Measurements from ENCODE around the gene TBC1D16.
"Not testable (repeated sequence)": the region's sequence is repeated elsewhere in the genome, so short reads cannot be mapped to it uniquely, and the experiment has no call there.

TBC1D16 gene

DNA sequence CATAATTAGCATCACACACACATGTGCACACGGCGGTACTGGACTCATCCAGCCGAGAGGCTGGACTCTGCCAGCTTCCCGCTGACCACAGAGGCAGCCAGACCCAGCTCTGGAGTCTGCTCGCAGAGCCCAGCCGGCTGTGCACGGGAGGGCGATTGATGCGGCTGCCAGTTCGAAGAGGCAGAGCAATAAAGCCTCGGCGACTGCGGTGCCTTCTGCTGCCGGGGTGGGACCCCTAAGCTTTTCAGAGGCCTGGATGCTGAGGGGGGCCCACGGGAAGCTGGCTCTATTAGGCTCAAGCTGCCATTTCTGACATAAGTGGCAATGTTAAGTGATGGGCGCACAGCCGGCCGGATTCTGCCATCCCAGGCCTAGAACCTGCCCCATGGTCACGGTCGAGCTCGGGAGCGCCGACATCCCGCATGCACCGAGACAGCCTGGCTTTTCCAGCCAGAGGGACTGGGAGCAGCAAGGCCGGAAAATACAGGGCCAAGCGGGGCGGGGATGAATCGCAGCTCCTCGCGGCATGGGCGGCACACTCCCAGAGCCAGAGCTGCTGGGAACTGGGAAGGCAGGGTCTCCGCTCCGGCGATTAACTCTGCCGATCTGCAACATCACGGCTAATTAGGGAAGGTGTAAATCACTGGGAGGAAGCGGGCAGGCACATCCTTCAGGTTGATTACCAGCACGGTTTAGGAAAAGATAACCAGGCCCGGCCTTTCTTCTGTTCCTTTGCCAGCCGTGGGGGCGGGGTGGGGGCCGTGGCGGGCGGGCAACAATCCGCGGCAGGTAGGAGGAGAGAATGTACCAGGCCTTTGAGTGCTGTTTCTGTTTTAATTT lies 57.7 kb downstream of the TBC1D16 start:
- DNase-seq (ENCODE audit: insufficient read length, low spot score) (no peak), FAIRE-seq (no peak)

DNA sequence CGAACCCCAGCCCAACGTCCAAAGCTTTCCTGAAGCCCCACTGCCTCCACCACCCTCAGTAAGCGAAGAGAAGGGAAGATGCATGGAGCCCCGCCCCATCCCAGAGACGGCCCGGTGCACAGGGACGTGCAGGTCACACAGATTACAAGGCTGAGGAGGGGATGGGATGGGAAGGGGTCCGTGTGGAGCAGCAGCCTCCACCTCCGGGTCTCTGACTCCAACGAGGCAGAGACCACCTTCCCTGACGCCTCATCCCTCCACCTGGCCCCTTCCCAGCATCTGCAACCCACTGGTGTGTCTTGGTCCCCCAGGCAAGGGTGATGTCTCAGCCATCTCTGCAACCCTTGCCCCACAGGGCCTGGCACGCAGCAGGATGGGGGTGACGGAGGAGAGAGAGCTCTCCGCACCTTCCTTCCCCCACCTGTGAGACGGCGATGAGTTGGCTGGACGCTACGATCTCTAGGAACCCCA lies 58.5 kb downstream of the TBC1D16 start:
- no peak for DNase-seq (ENCODE audit: insufficient read length, low spot score)
- FAIRE-seq, result no peak

DNA sequence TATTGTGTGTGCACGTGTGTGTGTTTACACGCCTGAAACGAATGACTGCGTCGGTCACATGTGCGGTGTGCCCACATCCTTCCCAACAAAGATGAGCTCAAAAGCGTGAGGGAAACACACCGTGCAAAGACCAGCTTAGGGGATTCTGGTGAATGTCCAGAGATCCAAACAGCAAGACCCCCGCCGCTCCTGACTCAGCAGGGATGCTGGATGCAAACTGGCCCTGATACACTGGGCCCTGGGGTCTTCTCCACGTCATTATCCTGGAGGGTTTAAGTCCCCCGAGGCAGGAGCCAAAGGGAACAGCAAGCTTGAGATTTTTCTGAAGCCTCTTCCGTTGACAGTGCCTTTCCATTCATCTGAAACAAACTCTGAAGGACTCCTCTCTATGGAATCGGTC lies 59.2 kb downstream of the TBC1D16 start:
- no peak for DNase-seq (ENCODE audit: insufficient read length, low spot score)
- no peak for FAIRE-seq

DNA sequence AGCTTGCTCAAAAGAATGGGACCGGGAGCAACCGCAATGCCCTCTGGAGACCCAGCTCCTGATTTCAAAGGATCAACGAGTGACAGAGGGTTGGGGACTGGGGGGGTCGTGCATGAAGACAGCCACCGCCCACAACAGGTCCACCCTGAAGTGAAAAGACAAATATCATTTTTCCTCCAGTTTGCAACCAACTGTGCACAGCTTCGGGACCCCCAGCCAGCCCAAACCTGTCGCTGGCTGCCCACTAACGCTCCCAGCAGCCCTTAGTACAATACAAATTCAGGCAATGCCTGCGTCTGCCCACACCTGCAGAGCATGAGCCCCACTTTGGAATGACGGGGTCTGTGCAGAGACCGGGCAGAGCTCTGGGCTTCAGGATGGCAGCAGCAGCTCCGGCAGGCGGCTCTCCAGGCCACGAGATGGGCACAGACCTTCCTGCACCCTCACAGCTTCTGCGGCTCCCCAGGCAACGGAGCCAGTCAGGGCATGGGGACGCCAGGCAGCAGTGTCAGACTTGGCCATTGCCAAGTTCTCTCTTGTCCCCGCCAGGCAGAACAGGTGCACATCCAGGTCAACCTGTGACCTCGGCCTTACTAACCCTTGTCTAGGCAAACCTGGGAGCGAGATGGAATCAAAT lies 60.1 kb downstream of the TBC1D16 start:
- DNase-seq (ENCODE audit: insufficient read length, low spot score) (no peak), FAIRE-seq (no peak)

DNA sequence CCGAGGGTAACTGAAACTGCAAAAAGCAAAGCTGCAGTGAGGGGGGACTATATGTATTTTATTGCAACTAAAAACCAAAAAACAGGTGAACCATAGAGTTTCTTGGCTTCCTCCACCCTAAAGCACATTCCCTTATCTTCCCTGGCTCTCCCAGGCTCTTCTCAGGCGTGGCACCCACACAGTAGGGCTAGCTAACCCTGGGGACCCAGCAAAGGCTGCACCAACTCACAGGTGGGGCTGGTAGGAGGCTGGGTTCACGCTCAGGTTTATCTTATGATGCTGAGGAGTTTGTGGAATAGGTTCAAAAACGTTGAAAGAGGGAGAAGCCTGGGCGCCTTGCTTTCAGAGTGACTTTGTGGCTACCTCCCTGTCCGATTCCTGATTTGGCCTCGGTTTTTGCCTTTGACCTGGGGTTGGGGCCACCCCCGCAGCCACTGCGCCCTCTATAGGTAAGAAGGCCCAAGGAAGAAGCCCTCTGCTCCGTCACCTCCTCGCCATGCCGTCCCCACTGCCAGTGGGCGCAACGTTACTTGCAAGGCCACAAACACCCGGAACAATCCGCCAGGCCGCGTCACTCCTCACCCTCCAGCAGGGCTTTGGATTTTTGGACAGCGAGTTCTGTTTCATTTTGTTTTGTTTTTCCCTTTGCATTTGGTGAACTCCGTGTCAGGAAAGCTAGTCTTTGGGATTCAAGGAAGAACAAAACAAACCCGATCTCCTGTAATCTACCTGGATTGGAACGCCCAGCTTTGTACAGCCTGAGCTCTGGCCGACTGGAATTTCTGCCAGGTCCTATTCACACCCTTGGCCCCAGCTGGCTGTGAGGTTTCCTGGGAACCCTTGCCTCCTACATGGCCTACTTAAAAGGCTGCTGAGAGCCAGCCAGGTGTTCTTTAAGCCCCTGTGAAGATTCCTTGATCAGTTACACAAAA lies 60.8 kb downstream of the TBC1D16 start:
- FAIRE-seq (no peak), DNase-seq (ENCODE audit: insufficient read length, low spot score) (no peak)

DNA sequence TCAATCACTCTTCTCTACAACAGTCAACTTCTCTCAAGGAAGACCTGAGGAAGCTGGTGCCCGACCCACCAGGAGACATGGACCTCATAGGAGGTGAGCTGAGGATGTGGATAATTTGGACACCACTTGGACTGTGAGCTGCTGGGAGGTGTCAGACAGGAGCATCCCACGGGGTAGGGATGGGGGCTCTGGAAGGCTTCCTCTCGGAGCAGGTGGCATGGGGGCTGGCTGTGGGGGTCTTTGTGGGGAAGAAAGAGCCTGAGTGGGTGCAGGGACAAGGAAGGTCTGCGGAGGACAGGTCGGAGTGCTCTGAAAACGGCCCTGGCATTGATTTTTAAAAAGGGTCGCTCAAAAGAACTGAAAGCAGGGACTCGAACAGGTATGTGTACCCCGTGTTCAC lies 64.0 kb downstream of the TBC1D16 start:
- FAIRE-seq, result no peak
- DNase-seq (ENCODE audit: insufficient read length, low spot score), result no peak

DNA sequence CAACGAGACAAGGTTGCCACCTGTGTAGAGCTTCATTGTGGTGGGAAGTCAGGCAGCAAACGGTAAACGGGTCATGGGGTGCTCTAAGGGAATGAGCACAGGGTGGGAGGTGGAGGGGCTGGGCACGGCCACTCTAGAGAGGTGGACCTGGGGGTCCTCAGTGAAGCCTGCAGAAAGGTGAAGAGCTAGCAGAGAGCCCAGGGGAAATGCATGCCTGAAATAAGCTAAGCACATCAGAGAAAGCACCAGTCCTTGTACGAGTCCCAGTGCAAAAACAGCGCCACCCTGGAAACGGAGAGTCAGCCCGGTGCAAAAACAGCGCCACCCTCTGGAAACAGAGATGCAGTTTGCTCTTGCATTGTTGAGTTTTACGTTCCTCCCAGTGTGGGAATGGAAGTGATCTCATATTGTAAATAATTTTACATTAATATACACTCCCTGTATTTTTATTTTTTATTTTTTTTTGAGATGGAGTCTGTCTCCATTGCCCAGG lies 65.0 kb downstream of the TBC1D16 start:
- DNase-seq (ENCODE audit: insufficient read length, low spot score) (no peak), FAIRE-seq (no peak)

DNA sequence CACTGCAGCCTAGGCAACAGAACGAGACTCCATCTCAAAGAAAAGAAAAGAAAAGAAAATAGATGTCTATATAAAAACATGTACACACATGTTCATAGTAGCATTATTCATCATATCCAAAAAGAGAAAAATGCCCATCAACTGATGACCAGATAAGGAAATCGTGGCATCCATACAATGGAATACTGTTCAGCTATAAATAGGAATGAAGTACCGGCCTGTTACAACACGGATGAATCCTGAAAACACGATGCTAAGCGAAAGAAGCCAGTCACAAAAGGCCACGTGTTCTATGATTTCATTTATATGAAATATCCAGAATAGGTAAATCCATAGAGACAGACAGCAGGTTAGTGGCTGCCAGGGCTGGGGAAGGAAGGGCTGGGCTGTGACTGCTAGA lies 65.8 kb downstream of the TBC1D16 start:
- DNase-seq (ENCODE audit: insufficient read length, low spot score) (no peak), FAIRE-seq (no peak)

DNA sequence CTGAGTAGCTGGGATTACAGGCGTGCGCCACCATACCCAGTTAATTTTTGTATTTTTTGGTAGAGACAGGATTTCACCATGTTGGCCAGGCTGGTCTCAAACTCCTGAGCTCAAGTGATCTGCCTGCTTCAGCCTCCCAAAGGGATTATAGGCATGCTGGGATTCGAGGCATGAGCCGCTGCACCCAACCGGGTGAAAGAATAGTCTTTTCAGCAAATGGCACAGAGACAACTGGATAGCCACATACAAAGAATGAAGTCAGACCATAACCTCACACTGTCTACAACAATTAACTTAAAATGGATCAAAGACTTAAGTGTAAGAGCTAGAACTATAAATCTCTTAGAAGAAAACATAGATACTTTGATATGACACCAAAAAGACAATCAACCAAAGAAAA lies 67.6 kb downstream of the TBC1D16 start:
- no peak for FAIRE-seq

DNA sequence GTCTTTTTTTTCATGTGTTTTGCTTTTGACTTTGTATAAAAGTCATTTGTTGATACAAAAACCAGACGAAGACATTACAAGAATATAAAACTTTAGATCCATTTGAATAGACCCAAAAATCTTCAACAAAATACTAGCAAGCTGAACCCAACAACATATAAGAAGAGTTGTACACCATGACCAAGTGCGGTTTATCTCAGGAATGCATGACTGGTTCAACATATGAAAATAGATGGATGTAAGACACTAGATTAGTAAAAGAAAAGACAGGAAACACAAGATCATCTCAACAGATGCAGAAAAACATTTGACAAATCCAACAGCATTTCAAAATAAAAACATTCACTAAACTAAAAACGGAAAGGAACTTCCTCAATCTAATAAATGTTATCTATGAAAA lies 69.0 kb downstream of the TBC1D16 start:
- no peak for FAIRE-seq
- DNase-seq (ENCODE audit: insufficient read length, low spot score), result no peak

More for the DNA sequence above, 67.6 kb downstream of the TBC1D16 start:
- DNase-seq (ENCODE audit: insufficient read length, low spot score), result no peak

DNA sequence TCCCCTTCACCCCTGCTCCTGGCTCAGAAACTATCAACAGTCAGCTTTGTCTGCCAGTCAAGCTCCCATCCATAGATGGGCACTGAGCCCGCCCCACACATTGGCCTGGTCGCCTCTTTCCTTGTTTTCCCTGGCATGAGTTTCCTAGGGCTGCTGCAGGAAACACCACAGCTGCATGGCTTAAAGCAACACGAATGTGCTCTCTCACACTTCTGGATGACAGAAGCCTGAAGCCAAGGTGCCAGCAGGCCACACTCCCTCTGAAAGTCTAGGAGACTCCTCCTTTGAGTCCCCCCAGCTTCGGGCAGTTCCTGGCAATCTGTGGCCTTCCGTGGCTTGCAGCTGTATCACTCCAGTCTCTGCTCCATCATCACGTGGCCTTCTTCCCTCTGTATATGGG lies 69.9 kb downstream of the TBC1D16 start:
- FAIRE-seq (no peak), DNase-seq (ENCODE audit: insufficient read length, low spot score) (no peak)

DNA sequence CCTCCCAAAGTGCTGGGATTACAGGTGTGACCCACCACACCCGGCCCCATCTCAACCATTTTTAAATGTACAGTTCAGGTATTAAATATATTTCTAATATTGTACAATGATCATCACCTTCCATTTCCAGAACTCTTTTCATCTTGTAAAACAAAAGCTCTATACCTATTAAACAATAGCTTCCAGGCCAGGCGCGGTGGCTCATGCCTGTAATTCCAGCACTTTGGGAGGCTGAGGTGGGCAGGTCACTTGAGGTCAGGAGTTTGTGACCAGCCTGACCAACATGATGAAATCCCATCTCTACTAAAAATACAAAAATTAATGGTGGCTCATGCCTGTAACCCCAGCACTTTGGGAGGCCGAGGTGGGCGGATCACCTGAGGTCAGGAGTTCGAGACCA lies 73.2 kb downstream of the TBC1D16 start:
- not testable (repeated sequence) for DNase-seq (ENCODE audit: insufficient read length, low spot score); FAIRE-seq

DNA sequence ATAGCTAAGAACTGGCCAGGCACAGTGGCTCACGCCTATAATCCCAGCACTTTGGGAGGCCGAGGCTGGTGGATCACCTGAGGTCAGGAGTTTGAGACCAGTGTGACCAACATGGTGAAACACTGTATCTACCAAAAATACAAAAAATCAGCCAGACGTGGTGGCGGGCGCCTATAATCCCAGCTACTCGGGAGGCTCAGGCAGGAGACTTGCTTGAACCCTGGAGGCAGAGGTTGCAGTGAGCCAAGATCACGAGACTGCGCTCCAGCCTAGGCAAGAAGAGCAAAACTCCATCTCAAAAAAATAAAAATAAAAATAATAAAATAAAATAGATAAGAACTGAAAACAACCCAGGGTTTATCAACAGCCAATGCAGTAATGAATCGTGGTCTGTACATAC lies 74.1 kb downstream of the TBC1D16 start:
- DNase-seq (ENCODE audit: insufficient read length, low spot score); FAIRE-seq: not testable (repeated sequence)

DNA sequence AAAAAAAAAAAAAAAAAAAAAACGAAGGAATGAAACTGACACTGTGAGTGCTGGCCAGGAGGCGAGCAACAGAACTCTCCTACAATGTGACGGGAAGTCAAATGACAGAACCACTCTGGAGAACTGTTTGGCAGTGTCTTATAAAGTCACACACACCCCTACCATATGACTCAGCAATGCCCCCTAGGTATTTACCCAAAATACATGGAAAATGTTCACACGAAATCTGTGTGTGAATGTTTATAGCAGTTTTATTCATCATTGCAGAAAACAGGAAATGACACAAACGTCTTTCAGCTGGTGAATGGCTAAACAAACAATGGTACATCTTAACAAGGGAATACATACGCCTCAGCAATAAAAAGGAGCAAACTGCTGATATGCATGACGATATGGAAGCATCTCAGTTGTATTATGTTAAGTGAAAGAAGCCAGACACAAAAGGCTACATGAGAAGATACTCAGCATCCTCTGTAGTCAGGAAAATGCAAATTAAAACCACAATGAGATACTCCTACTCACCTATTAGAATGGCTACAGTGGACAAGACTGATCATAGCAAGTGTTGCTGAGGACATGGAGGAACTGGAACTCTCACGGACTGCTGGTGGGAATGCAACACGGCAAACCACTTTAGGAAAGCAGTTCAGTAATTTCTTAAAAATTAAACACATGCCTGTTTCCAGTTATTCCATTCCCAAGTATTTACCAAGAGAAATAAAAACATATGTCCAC lies 74.7 kb downstream of the TBC1D16 start:
- FAIRE-seq (no peak), DNase-seq (ENCODE audit: insufficient read length, low spot score) (no peak)

DNA sequence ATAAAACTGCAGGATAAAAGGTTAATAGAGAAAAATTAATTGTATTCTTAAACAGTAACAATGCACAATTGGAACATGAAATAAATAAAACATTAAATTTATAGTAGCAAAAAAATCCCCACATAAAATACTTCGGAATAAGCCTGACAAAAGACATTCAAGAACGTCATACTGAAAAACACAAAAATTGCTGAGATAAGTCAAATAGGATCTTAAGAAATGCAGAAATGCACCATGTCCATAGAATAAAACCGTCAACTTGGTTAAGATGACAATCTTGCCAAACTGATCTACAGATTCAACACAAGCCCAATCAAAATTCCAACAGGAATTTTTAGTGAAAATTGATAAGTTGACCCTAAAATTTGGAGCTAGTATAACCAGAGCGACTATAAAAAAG lies 76.6 kb downstream of the TBC1D16 start:
- DNase-seq (ENCODE audit: insufficient read length, low spot score) (no peak), FAIRE-seq (no peak)

DNA sequence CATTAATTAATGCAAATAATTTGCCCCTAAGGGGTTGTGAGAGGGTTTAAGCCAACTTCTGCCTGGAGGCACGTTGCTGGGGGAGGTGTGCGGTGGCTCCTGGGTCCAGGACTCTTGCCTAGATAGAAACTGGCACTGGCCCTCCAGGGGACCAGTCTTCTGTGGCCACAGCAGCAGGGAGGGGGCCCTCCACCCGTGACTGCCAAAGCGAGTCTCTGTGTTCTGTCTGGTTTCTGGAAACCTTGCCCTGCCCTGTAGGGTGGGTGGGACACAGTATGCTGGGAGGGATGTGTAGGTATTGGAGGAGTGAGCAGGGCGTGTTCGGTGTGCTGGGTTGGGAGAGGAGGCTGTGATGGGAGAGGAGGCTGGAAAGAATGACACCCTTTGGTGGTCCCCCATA lies 78.8 kb downstream of the TBC1D16 start:
- FAIRE-seq (no peak), DNase-seq (ENCODE audit: insufficient read length, low spot score) (no peak)

DNA sequence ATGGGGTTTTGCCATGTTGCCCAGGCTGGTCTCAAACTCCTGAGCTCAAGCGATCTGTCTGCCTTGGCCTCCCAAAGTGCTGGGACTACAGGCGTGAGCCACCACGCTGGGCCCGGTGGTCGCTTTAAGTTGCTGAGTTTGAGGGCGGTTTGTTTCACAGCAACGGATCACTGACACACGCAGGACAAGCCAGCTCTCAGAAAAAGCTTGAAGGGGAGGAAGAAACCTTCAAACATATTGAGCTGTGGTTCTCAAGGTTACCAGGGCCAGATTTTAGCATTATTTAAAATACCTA lies 79.3 kb downstream of the TBC1D16 start:
- DNase-seq (ENCODE audit: insufficient read length, low spot score); FAIRE-seq: not testable (repeated sequence)

DNA sequence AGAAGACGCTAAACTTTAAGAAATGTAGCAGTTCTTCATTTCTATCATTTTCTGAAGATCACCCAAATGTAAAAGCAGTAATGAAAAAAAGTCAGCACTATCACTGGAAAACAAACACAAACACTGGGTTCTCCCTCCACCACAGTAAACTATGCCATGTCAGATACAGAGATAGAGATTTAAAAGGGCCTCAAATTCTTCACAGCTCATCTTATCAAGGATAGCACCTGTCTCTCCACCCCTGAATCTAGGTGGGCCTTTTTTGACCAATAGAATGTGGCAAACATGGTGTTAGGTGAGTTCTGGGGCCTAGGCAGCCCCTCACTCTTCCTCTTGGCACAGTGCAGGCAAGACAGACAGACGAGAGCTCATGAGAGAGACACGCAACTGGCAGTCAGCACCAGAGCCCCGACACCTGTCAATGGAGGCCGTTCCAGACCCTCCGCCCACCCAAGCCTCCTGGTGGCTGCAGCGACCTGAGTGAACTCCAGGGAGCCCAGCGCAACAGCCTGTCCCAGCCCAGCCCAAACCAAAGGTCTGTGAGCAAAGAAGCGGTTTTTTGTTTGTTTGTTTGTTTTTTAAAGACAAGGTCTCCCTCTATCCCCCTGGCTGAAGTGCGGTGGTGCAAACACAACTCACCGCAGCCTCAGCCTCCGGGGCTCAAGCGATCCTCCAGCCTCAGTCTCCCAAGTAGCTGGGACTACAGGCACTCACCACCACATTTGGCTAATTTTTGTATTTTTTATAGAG lies 79.8 kb downstream of the TBC1D16 start:
- no peak for DNase-seq (ENCODE audit: insufficient read length, low spot score)
- FAIRE-seq, result no peak

DNA sequence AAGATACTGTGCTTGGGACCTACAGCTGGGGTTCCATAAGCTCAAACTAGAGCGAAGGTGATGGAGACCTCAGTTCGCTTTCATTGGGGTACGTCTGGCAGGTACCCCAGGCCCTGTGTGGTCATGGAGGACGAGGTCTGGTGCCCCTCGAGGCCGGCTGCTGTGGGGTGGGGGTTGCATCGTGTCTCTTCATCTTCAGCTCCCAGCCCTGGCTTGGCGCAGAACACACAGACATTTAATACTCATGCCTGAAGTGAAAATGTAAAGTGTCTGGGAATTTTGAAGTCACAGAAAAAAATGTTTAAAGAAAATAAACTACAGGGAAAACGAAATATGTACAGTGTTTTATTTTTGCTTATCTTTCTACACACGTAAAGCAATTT lies 80.5 kb downstream of the TBC1D16 start:
- FAIRE-seq, result no peak
- no peak for DNase-seq (ENCODE audit: insufficient read length, low spot score)

All from HTR-8/SVneo (cell line).